HG03066 (cell line): Measurements from ENCODE around the gene ALDH3B1.

Experiments
- ATAC-seq: cut with Tn5 transposase; IDR thresholded peaks from one replicate; pipeline ENCODE4 v1.9.1; 2021; ENCODE audit warnings: low read depth; ENCODE audit not compliant: unreplicated experiment

The ALDH3B1 gene

GRCh38 chr11:68012044-68012842 lies 2.1 kb downstream of the ALDH3B1 start:
- no peak for ATAC-seq

- ATAC-seq: no peak
Observed at GRCh38 chr11:68012843-68013610, 2.9 kb downstream of the ALDH3B1 start.

GRCh38 chr11:68013611-68014156 lies 3.6 kb downstream of the ALDH3B1 start:
- no peak for ATAC-seq

- no peak for ATAC-seq
Observed at GRCh38 chr11:68014157-68014946, 4.2 kb downstream of the ALDH3B1 start.

- ATAC-seq: no peak
Observed at GRCh38 chr11:68014947-68015447, 4.9 kb downstream of the ALDH3B1 start.

GRCh38 chr11:68015467-68015866 lies 5.3 kb downstream of the ALDH3B1 start:
- ATAC-seq: no peak

- ATAC-seq: no peak
Observed at GRCh38 chr11:68016161-68016903, 6.2 kb downstream of the ALDH3B1 start.

- ATAC-seq: no peak
Observed at GRCh38 chr11:68016904-68017817, 7.0 kb downstream of the ALDH3B1 start.

- no peak for ATAC-seq
Observed at GRCh38 chr11:68017980-68018729, 8.0 kb downstream of the ALDH3B1 start.

- ATAC-seq: no peak
Observed at GRCh38 chr11:68018730-68019190, 8.6 kb downstream of the ALDH3B1 start.

- no peak for ATAC-seq
Observed at GRCh38 chr11:68019486-68019885, 9.4 kb downstream of the ALDH3B1 start.

GRCh38 chr11:68020575-68020974 lies 10.4 kb downstream of the ALDH3B1 start:
- ATAC-seq: no peak

GRCh38 chr11:68021167-68021787 lies 11.2 kb downstream of the ALDH3B1 start:
- no peak for ATAC-seq

GRCh38 chr11:68022531-68022930 lies 12.4 kb downstream of the ALDH3B1 start:
- no peak for ATAC-seq

- no peak for ATAC-seq
Observed at GRCh38 chr11:68024508-68024907, 14.4 kb downstream of the ALDH3B1 start.

GRCh38 chr11:68025047-68025446 lies 14.9 kb downstream of the ALDH3B1 start:
- no peak for ATAC-seq

GRCh38 chr11:68026391-68027105 lies 16.4 kb downstream of the ALDH3B1 start:
- no peak for ATAC-seq
